GM12873 (cell line): ENCODE measurements around the gene YY1.

Source experiments
- CTCF ChIP-seq: IDR thresholded peaks from 2 replicates; pipeline ENCODE4 v1.5.1; 2012; ENCODE audit warnings: low read depth, mild to moderate bottlenecking, moderate library complexity, low read length, control low read depth; ENCODE audit not compliant: insufficient read depth; ENCODE audit errors: missing control alignments

YY1 gene

GRCh38 chr14:100330388-100330931, 91.5 kb downstream of the YY1 start:
- TF ChIP-seq CTCF = no peak

GRCh38 chr14:100332071-100332639, 93.2 kb downstream of the YY1 start:
- no peak for TF ChIP-seq CTCF
